ENCODE measurements around the gene HOXC4. TPM values are rescaled to one million over a fixed set of nuclear protein-coding genes. Genes with fewer than 3 reads are reported as not detected.
A peak's percentile ranks its signal among the peaks of the same experiment; 100 is the strongest.

The HOXC4 gene
- total and polyA plus RNA-seq, 7 experiments from 2014 or later = 0.24 to 0.98 TPM; not detected in 5

DNA sequence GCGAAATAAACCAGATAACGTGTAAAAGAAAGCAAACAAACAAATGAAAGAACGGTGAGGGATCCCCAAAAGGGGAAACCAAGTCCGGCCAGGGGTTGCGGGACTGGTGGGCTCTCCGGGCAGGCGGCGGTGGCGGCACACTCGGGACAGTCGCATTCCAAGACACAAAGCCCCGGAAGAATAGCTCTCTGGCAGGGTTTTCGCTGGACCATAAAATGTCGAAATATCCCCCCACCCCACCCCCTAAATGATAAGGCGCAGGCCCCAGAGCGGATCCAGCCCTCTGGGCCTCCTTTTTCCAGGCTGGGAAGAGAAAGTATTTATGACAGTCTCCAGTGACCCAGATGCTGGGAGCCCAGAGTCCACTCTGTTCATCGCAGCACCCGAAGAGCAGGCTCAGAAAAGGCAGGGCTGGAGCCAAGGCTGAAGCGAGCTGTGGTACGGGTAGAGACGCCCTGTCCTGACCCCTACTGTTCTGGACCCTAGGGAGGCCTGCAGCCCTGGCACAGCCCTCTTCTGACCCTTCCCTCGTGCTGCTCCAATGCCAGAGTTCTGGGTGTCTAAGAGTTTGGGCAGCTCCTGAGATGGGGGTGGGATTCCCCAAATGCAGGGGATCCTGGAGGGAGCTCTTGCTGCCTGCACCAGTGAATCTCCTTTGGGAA is 46.9 kb upstream of the HOXC4 start:
- Histone ChIP-seq H3K36me3 (ENCODE audit: control insufficient read depth in 2 of 3, insufficient read depth in 3 of 3, low read length in 3 of 3) (no peaks in the 10 kb centered on the region), H3K4me3 (ENCODE audit: low read length) (peak overlapping the region; percentile 45), H3K9me3 (ENCODE audit: control insufficient read depth in 2 of 3, low read length in 3 of 3) (no peaks in the 10 kb centered on the region), H3K27me3 (ENCODE audit: control insufficient read depth in 2 of 2, insufficient read depth in 2 of 2, low read length in 2 of 2) (peaks cover 29 to 78% of the 10 kb centered on the region in 2 donors), H3K27ac (ENCODE audit: low read depth, low read length) (no peak overlapping the region), H3K4me1 (ENCODE audit: control insufficient read depth in 2 of 2, insufficient read depth in 2 of 2, low read length in 2 of 2) (peaks cover 6 to 23% of the 10 kb centered on the region in 2 donors)
- DNase-seq (no peak), ATAC-seq (no peak)
- H3K9me3 Mint-ChIP-seq = no peaks in the 10 kb centered on the region
- H3K4me1 Mint-ChIP-seq = peaks cover 15 to 60% (median 29%) of the 10 kb centered on the region in 7 donors
- H3K27me3 Mint-ChIP-seq = peaks cover 90 to 97% (median 92%) of the 10 kb centered on the region in 5 donors
- intact Hi-C loops (cut with micrococcal nuclease) = loop anchor here (1.0 to 10.0 kb wide), 10 partner anchors 11 to 368 kb away; no protein-coding TSS in a partner anchor
- CTCF ChIA-PET = interaction anchor here (0.6 to 7.0 kb wide), 10 partner anchors 11 to 224 kb away, joined by 3 to 71 read pairs (median 4); partner anchors contain the start of gene SMUG1
- H3K4me3 Mint-ChIP-seq = peak overlapping the region; percentile 79 to 91 (median 84)
- H3K27ac Mint-ChIP-seq = peak overlapping the region in 1 of 9 donors; percentile 8
- H3K36me3 Mint-ChIP-seq = no peaks in the 10 kb centered on the region
- POLR2A ChIA-PET = no interaction called here

- H3K36me3 ChIP-seq (ENCODE audit: control insufficient read depth in 2 of 3, insufficient read depth in 3 of 3, low read length in 3 of 3) = no peaks in the 10 kb centered on the region
- peaks cover 6 to 23% of the 10 kb centered on the region in 2 donors for H3K4me1 ChIP-seq (ENCODE audit: control insufficient read depth in 2 of 2, insufficient read depth in 2 of 2, low read length in 2 of 2)
- Mint-ChIP-seq H3K27ac (peak overlapping the region in 1 of 9 donors; percentile 8), H3K9me3 (no peaks in the 10 kb centered on the region), H3K4me1 (peaks cover 15 to 56% (median 28%) of the 10 kb centered on the region in 7 donors), H3K27me3 (peaks cover 90 to 97% (median 92%) of the 10 kb centered on the region in 5 donors), H3K36me3 (no peaks in the 10 kb centered on the region), H3K4me3 (peak overlapping the region in 5 of 10 donors; percentile 11 to 91 (median 40))
- POLR2A ChIA-PET = no interaction called here
- H3K9me3 ChIP-seq (ENCODE audit: control insufficient read depth in 2 of 3, low read length in 3 of 3) = no peaks in the 10 kb centered on the region
- intact Hi-C loops (cut with micrococcal nuclease) = loop anchor here (2.0 to 10.0 kb wide), 3 partner anchors 19 to 367 kb away; no protein-coding TSS in a partner anchor
- ATAC-seq (no peak), DNase-seq (no peak)
- peaks cover 29 to 67% of the 10 kb centered on the region in 2 donors for H3K27me3 ChIP-seq (ENCODE audit: control insufficient read depth in 2 of 2, insufficient read depth in 2 of 2, low read length in 2 of 2)
- H3K4me3 ChIP-seq (ENCODE audit: low read length) = no peak overlapping the region
- CTCF ChIA-PET = interaction anchor here (1.0 to 7.0 kb wide), 7 partner anchors 25 to 223 kb away, joined by 3 to 71 read pairs (median 5); partner anchors contain the start of genes HOXC5 and SMUG1
- no peak overlapping the region for H3K27ac ChIP-seq (ENCODE audit: low read depth, low read length)
Measured at GRCh38 chr12:54007538-54008259, 45.9 kb upstream of the HOXC4 start.

- peaks cover 29 to 65% of the 10 kb centered on the region in 2 donors for H3K27me3 ChIP-seq (ENCODE audit: control insufficient read depth in 2 of 2, insufficient read depth in 2 of 2, low read length in 2 of 2)
- Mint-ChIP-seq H3K36me3 (no peaks in the 10 kb centered on the region), H3K27ac (no peak overlapping the region), H3K9me3 (no peaks in the 10 kb centered on the region), H3K27me3 (peaks cover 90 to 97% (median 92%) of the 10 kb centered on the region in 5 donors), H3K4me3 (peak overlapping the region in 4 of 10 donors; percentile 36 to 75 (median 53)), H3K4me1 (peaks cover 15 to 53% (median 28%) of the 10 kb centered on the region in 7 donors)
- no peak for DNase-seq
- POLR2A ChIA-PET = no interaction called here
- H3K4me3 ChIP-seq (ENCODE audit: low read length) = no peak overlapping the region
- H3K9me3 ChIP-seq (ENCODE audit: control insufficient read depth in 2 of 3, low read length in 3 of 3) = no peaks in the 10 kb centered on the region
- CTCF ChIA-PET = interaction anchor here (1.1 to 7.0 kb wide), 4 partner anchors 25 to 199 kb away, joined by 5 to 71 read pairs (median 46); partner anchors contain the start of genes HOXC5 and SMUG1
- intact Hi-C loops (cut with micrococcal nuclease) = loop anchor here (2.0 to 10.0 kb wide), 3 partner anchors 19 to 367 kb away; no protein-coding TSS in a partner anchor
- no peaks in the 10 kb centered on the region for H3K36me3 ChIP-seq (ENCODE audit: control insufficient read depth in 2 of 3, insufficient read depth in 3 of 3, low read length in 3 of 3)
- H3K4me1 ChIP-seq (ENCODE audit: control insufficient read depth in 2 of 2, insufficient read depth in 2 of 2, low read length in 2 of 2) = peaks cover 6 to 23% of the 10 kb centered on the region in 2 donors
- no peak overlapping the region for H3K27ac ChIP-seq (ENCODE audit: low read depth, low read length)
- ATAC-seq = no peak
Measured at GRCh38 chr12:54008260-54008552, 45.4 kb upstream of the HOXC4 start.

DNA sequence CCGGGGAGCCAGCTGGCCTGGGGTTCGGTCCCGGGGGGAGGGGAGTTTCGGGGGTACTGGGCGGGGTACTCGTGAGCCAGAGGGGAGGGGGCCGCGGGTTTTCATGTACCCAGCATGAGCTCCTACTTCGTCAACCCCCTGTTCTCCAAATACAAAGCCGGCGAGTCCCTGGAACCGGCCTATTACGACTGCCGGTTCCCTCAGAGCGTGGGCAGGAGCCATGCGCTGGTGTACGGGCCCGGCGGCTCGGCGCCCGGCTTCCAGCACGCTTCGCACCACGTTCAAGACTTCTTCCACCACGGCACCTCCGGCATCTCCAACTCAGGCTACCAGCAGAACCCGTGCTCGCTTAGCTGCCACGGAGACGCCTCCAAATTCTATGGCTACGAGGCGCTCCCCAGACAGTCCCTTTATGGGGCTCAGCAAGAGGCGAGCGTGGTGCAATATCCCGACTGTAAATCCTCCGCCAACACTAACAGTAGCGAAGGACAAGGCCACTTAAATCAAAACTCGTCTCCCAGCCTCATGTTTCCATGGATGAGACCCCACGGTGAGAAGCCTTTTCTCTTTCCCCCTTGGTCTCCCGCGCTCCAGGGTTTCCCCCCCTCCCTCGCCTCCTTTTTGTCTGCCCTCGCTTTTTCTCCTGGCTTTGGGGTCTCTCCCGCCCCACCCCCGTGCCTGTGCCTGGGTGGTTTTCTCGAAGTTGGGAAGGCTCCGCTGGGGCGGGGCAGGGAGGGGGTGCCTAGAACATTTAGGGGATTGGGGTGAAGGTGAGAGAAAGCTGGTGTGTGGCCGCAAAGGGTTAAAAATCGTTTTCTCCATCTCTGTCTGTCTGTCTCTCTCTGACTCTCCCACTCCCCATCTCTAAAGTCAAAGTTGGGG is 44.2 kb upstream of the HOXC4 start:
- H3K27ac Mint-ChIP-seq = peak overlapping the region in 3 of 9 donors; percentile 38 to 69 (median 55)
- H3K27me3 Mint-ChIP-seq = peaks cover 87 to 97% (median 90%) of the 10 kb centered on the region in 5 donors
- intact Hi-C loops (cut with micrococcal nuclease) = loop anchor here (2.0 to 10.0 kb wide), 3 partner anchors 17 to 365 kb away; no protein-coding TSS in a partner anchor
- H3K36me3 Mint-ChIP-seq = no peaks in the 10 kb centered on the region
- H3K4me3 Mint-ChIP-seq = peak overlapping the region; percentile 55 to 84 (median 76)
- Histone ChIP-seq H3K9me3 (ENCODE audit: control insufficient read depth in 2 of 3, low read length in 3 of 3) (no peaks in the 10 kb centered on the region), H3K27me3 (ENCODE audit: control insufficient read depth in 2 of 2, insufficient read depth in 2 of 2, low read length in 2 of 2) (peaks cover 25 to 67% of the 10 kb centered on the region in 2 donors), H3K36me3 (ENCODE audit: control insufficient read depth in 2 of 3, insufficient read depth in 3 of 3, low read length in 3 of 3) (no peaks in the 10 kb centered on the region), H3K4me3 (ENCODE audit: low read length) (no peak overlapping the region), H3K4me1 (ENCODE audit: control insufficient read depth in 2 of 2, insufficient read depth in 2 of 2, low read length in 2 of 2) (peaks cover 6 to 23% of the 10 kb centered on the region in 2 donors), H3K27ac (ENCODE audit: low read depth, low read length) (no peak overlapping the region)
- DNase-seq (peak in 2 of 9 donors; percentile 33 to 43), ATAC-seq (peak; percentile 31)
- peaks cover 16 to 53% (median 28%) of the 10 kb centered on the region in 7 donors for H3K4me1 Mint-ChIP-seq
- CTCF ChIA-PET = interaction anchor here (0.7 to 7.0 kb wide), 3 partner anchors 182 to 247 kb away, joined by 4 to 71 read pairs (median 55); partner anchors contain the start of gene SMUG1
- POLR2A ChIA-PET = interaction anchor here (0.6 to 0.7 kb wide), 3 partner anchors 10 to 1905 kb away, joined by 3 read pairs; no protein-coding TSS in a partner anchor
- H3K9me3 Mint-ChIP-seq = peaks cover 0 to 1% (median 0%) of the 10 kb centered on the region in 11 donors

DNA sequence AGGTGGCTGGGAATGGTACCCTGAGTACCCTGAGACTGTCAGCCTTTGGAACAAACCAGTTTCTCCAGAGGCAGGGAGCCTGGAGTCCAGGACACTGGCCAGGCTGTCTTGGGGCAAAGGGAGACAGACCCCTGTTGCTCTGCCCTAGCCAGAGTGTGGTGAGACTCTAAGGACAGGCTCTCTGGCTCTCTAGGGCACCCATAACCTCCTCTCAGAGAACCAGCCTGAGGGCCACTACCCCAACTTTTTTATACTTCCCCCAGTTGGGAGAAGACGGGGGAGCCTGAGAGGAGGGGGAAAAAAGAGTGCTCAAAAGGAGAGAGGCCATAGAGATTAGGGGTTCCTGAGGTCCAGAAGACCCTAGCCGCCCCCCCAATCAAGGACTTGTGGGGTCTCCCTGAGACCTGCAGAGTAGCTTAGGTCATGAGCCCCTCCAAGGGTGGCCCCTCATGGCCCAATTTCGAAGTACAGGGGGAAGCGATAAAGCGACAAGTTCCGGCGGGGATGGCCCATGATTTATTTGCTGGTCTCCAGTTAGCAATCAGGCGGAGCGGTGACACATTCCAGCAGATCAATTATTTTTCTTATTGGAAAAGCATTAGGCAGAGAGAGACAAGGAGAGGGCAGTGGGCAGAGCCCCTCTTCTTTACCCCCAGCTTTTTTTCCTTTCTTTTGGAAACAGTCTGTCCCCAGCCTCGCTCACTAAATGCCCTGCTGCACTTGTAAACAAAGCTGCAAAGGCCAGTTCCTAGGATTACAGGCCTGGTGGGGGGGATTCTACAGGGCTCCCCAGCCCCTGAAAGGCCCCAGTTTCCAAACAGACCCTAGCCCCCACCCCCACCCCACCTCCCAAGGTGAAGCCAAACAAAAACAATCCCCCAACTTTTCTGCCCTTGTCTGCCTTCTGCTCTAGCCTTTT is 43.3 kb upstream of the HOXC4 start:
- no peak for DNase-seq
- H3K4me3 Mint-ChIP-seq = peak overlapping the region in 5 of 10 donors; percentile 51 to 81 (median 76)
- Histone ChIP-seq H3K36me3 (ENCODE audit: control insufficient read depth in 2 of 3, insufficient read depth in 3 of 3, low read length in 3 of 3) (no peaks in the 10 kb centered on the region), H3K27ac (ENCODE audit: low read depth, low read length) (no peak overlapping the region), H3K9me3 (ENCODE audit: control insufficient read depth in 2 of 3, low read length in 3 of 3) (no peaks in the 10 kb centered on the region), H3K4me3 (ENCODE audit: low read length) (no peak overlapping the region), H3K27me3 (ENCODE audit: control insufficient read depth in 2 of 2, insufficient read depth in 2 of 2, low read length in 2 of 2) (peaks cover 28 to 71% of the 10 kb centered on the region in 2 donors), H3K4me1 (ENCODE audit: control insufficient read depth in 2 of 2, insufficient read depth in 2 of 2, low read length in 2 of 2) (peaks cover 13 to 23% of the 10 kb centered on the region in 2 donors)
- H3K27ac Mint-ChIP-seq = peak overlapping the region in 1 of 9 donors; percentile 52
- H3K4me1 Mint-ChIP-seq = peaks cover 21 to 60% (median 34%) of the 10 kb centered on the region in 7 donors
- H3K27me3 Mint-ChIP-seq = peaks cover 89 to 97% (median 94%) of the 10 kb centered on the region in 5 donors
- no peaks in the 10 kb centered on the region for H3K36me3 Mint-ChIP-seq
- peaks cover 0 to 1% (median 0%) of the 10 kb centered on the region in 11 donors for H3K9me3 Mint-ChIP-seq
- ChIA-PET POLR2A (interaction anchor here (0.7 to 0.9 kb wide), 2 partner anchors 24 to 196 kb away, joined by 3 read pairs; no protein-coding TSS in a partner anchor), CTCF (interaction anchor here (1.3 to 7.0 kb wide), 3 partner anchors 21 to 192 kb away, joined by 3 to 55 read pairs (median 5); partner anchors contain the start of gene SMUG1)
- intact Hi-C loops (cut with micrococcal nuclease) = no loop called here
- no peak for ATAC-seq

Measured in naive thymus-derived CD4-positive, alpha-beta T cell (primary cell).